ENCODE results near the gene DDX10.

The DDX10 gene

GRCh38 chr11:108793611-108794010 is 128.7 kb downstream of the DDX10 start:
- no peak overlapping the region for H3K4me3 ChIP-seq (ENCODE audit: low read depth, low read length)
- TF ChIP-seq CTCF (IDR thresholded peaks at IDR 0.05; ENCODE audit: borderline replicate concordance, insufficient read depth, low read depth, low read length), result no peak

GRCh38 chr11:108796551-108796950 is 131.7 kb downstream of the DDX10 start:
- no peak overlapping the region for H3K4me3 ChIP-seq (ENCODE audit: low read depth, low read length)
- TF ChIP-seq CTCF (IDR thresholded peaks at IDR 0.05; ENCODE audit: borderline replicate concordance, insufficient read depth, low read depth, low read length), result no peak

- no peak for TF ChIP-seq CTCF (IDR thresholded peaks at IDR 0.05; ENCODE audit: borderline replicate concordance, insufficient read depth, low read depth, low read length)
These were observed 132.8 kb downstream of the DDX10 start for GRCh38 chr11:108797578-108798100.

GRCh38 chr11:108802492-108802891 is 137.6 kb downstream of the DDX10 start:
- no peak for TF ChIP-seq CTCF (IDR thresholded peaks at IDR 0.05; ENCODE audit: borderline replicate concordance, insufficient read depth, low read depth, low read length)
- no peak overlapping the region for H3K4me3 ChIP-seq (ENCODE audit: low read depth, low read length)

More at GRCh38 chr11:108797578-108798100, 132.8 kb downstream of the DDX10 start:
- no peak overlapping the region for H3K4me3 ChIP-seq (ENCODE audit: low read depth, low read length)

GRCh38 chr11:108803776-108804175 is 138.9 kb downstream of the DDX10 start:
- no peak overlapping the region for H3K4me3 ChIP-seq (ENCODE audit: low read depth, low read length)

GRCh38 chr11:108804511-108804910 is 139.6 kb downstream of the DDX10 start:
- no peak overlapping the region for H3K4me3 ChIP-seq (ENCODE audit: low read depth, low read length)
- no peak for TF ChIP-seq CTCF (IDR thresholded peaks at IDR 0.05; ENCODE audit: borderline replicate concordance, insufficient read depth, low read depth, low read length)

More at GRCh38 chr11:108803776-108804175, 138.9 kb downstream of the DDX10 start:
- TF ChIP-seq CTCF (IDR thresholded peaks at IDR 0.05; ENCODE audit: borderline replicate concordance, insufficient read depth, low read depth, low read length), result no peak

- no peak for TF ChIP-seq CTCF (IDR thresholded peaks at IDR 0.05; ENCODE audit: borderline replicate concordance, insufficient read depth, low read depth, low read length)
- no peak overlapping the region for H3K4me3 ChIP-seq (ENCODE audit: low read depth, low read length)
These were observed 140.2 kb downstream of the DDX10 start for GRCh38 chr11:108805030-108805429.
